HG03064 (cell line): ENCODE results near the gene LYSMD2.

ENCODE experiments used
- ATAC-seq: cut with Tn5 transposase; IDR thresholded peaks from one replicate; pipeline ENCODE4 v1.9.1; 2021; ENCODE audit warnings: low read depth; ENCODE audit not compliant: unreplicated experiment

The LYSMD2 gene

GRCh38 chr15:51721199-51721960, 16.1 kb downstream of the LYSMD2 start:
- ATAC-seq, result no peak

- ATAC-seq, result no peak
These were observed 17.1 kb downstream of the LYSMD2 start for GRCh38 chr15:51720201-51720995.

GRCh38 chr15:51718746-51719145, 18.7 kb downstream of the LYSMD2 start:
- ATAC-seq, result no peak

- no peak for ATAC-seq
These were observed 19.2 kb downstream of the LYSMD2 start for GRCh38 chr15:51718219-51718618.

DNA sequence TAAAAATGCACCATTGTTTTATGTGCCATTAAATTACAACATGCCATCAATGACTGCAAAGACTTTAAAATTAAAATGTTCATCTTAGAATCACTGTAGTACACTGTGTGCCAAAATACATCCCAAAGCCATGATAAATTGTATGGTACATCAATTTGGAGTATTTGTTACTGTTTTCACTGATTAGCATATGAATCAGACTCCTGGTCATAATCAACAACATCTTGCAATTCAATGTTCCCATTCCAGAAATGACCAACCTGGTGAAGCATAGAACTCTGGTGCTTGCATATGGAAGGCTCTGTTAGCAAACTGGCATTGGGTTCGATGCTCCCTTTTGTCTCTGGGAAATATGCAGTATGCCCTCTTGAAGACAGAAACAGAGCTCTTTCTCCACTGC, 22.5 kb downstream of the LYSMD2 start:
- no peak for ATAC-seq

DNA sequence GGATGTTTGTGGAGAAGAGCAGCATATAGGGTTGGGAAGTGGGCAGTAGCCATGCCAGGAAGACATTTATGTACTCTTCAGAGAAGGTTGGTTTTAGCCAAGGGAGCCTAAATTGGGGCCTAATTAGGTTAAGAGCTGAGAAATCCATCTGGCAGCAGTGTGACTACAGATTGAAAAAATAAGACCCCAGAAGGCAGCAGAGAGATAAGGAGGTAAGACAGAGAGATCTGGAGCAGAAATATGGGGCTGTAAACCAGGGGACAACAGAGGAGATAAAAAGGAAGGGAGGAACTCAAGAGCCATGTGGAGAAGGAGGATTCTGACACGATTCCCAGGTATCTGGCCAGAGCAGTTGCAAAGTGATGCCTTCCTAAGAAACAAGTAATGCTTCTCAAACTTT, 23.3 kb downstream of the LYSMD2 start:
- ATAC-seq, result no peak

GRCh38 chr15:51709031-51709430, 28.4 kb downstream of the LYSMD2 start:
- no peak for ATAC-seq

GRCh38 chr15:51708013-51708412, 29.4 kb downstream of the LYSMD2 start:
- ATAC-seq, result no peak

GRCh38 chr15:51706926-51707608, 30.4 kb downstream of the LYSMD2 start:
- ATAC-seq, result no peak

DNA sequence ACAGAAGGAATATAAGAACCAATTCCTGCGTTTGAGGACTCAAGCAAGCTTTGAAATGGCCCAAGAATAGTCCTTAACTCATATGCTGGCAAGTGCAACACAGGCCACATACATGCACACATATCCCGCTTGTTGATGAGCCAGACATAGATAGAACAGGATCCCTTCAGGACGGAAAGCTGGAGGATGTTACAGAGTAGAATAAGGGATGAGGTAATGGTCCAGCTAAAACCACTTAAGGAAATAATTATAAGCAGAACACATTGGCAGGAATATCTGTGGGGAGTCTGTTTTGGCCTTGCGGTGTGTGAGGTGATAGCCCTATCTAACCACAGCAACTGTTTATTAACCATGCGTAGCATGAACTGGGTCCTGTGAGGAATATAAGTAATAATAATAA, 31.2 kb downstream of the LYSMD2 start:
- ATAC-seq, result no peak

DNA sequence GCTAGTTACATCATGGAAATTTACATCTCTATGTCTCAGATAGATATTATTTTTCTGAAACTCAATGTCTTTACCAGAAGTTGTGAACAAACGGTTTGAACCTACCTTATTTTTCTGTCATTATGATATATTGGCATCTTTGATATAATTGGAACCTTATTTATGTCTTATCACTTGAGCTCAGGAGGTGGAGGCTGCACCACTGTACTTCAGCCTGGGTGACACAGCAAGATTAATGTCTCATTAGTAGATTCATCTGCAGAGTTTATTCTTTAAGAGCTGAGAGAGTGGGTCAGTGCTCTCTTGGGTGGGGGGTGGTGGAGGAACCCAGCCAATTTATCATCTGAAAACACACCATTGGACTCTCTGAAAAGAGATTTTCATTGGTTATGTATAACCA, 34.7 kb downstream of the LYSMD2 start:
- no peak for ATAC-seq

DNA sequence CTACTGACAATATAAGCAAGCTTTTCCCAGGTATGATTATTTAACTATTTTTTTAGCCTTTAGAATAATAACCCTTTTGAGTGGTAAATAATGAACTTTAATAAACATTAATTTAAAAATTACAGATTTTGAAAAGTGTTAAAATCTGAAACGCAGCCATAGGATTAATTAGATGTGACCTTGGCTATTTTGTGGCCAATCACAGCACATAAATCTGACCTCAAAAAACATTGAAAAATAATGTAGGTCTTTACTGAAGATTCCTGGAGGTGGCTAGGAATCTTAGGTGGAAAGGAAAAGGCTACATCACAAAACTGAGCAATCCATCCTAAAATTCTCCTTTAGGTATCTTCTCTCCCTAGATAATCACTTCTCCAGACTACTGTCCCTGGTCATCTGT, 38.1 kb downstream of the LYSMD2 start:
- ATAC-seq, result no peak

DNA sequence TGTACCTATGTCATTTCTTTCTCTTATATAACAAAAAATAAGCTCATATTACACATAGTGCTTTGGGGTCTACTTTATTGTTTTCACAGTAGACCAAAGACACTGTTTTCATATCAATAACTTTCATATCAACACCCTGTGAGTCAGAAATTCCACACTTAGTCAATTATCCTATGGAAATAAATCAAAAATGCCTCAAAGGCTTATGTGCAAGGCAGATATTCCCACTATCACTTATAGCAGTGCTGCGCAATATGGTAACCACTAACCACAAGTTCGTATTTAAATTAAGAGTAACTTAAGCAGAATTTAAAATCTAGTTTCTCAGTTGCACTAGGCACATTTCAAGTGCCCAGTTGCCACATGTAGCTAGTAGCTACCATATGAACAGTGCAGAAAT, 40.3 kb downstream of the LYSMD2 start:
- ATAC-seq, result no peak

- ATAC-seq, result no peak
These were observed 40.9 kb downstream of the LYSMD2 start for GRCh38 chr15:51696566-51696965.

DNA sequence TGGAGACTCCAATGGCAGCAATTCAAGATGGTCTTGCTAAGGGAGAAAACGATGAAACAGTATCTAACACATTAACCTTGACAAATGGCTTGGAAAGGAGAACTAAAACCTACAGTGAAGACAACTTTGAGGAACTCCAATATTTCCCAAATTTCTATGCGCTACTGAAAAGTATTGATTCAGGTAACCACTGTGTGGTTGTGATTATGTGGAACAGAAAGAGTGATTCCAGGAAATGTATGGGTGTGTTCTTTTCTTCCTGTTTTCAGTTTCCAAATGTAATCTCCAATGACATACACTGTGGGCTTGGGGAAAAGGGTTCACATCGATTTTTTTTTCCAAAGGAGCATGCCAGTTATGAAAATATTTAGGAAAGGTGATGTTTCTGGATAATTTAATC, 45.3 kb downstream of the LYSMD2 start:
- no peak for ATAC-seq

DNA sequence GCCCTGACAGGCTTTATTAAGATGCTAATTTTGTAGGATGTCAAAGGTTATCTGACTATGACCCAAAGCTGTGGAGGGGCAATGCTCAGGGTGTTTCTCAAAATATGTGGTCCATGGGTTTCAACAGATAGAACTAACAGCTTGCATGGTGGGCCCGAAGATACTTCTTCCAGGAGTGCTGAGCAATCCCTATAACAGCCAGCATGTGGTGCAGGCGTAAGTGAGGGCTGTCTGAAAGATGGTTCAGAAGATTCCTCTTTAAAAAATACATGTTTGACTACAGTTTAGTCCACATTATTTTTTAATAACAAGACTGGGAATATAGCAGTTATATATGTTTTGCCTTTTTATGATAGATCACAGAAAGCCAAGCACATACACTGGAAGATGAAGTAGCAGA, 48.6 kb downstream of the LYSMD2 start:
- no peak for ATAC-seq

- no peak for ATAC-seq
These were observed 49.9 kb downstream of the LYSMD2 start for GRCh38 chr15:51687565-51687964.

- ATAC-seq, result no peak
These were observed 56.0 kb downstream of the LYSMD2 start, which contains the start of gene SCG3 for GRCh38 chr15:51681303-51681963. SCG3 (plus strand) TSS chr15:51681503; CDS start chr15:51681756, 253 bp downstream.

GRCh38 chr15:51680321-51680720, 57.1 kb downstream of the LYSMD2 start:
- no peak for ATAC-seq

- no peak for ATAC-seq
These were observed 59.4 kb downstream of the LYSMD2 start for GRCh38 chr15:51678096-51678495.

DNA sequence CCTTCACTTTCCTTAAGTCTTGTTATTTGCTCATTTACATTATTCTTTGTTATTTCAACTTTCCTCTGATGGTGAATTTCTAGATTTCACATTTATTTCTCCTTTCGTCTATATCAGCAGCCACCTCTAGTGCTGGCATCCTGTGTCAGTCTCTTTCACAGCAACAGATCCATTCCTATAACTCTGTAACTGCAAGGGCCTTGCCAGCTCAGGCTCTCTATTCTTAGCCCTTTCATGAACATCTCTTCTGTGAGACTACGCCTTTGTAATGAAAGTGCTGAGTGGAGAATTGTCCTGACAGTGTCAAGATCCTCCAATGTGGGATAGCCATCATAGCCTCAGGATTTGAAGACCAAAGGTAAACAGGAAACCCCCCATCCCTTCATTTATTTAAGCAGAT, 60.0 kb downstream of the LYSMD2 start:
- no peak for ATAC-seq
